Left lung (tissue), 10 donors: ENCODE data around the gene FMNL3. TPM values are rescaled to one million over a fixed set of nuclear protein-coding genes. Genes with fewer than 3 reads are reported as not detected.
A peak's percentile ranks its signal among the peaks of the same experiment; 100 is the strongest.

ENCODE experiments used
- ATAC-seq: fragments of 200-7000 bp; cut with Tn5 transposase; one replicate; pipeline ENCODE4 v1.9.1; 2020; ENCODE audit warnings: moderate library complexity
- DNase-seq, 4 donors: peaks; one replicate each; pipeline ENCODE4 v3.0.0-alpha.2; 2013 to 2020
- H3K27ac ChIP-seq, 2 donors: fragments of 200-600 bp; sonication (generic) in 1 of 2; one replicate each; pipeline versions ENCODE4 v1.5.0 to v1.8.0; 2020 to 2021
- H3K27me3 ChIP-seq, 2 donors: fragments of 200-600 bp; sonication (generic) in 1 of 2; one replicate each; pipeline versions ENCODE4 v1.5.0 to v1.8.0; 2020 to 2021
- H3K36me3 ChIP-seq, 2 donors: fragments of 200-600 bp; sonication (generic) in 1 of 2; one replicate each; pipeline versions ENCODE4 v1.5.0 to v1.8.0; 2020 to 2021
- H3K4me1 ChIP-seq, 2 donors: fragments of 200-600 bp; one replicate each; pipeline ENCODE4 v1.8.0; 2021
- H3K4me3 ChIP-seq, 2 donors: fragments of 200-600 bp; sonication (generic) in 1 of 2; one replicate each; pipeline versions ENCODE4 v1.5.0 to v1.8.0; 2020 to 2021; ENCODE audit warnings: mild to moderate bottlenecking in 1 of 2
- H3K9me3 ChIP-seq, 2 donors: fragments of 200-600 bp; sonication (generic) in 1 of 2; one replicate each; pipeline versions ENCODE4 v1.5.0 to v1.8.0; 2020 to 2021
- CTCF ChIP-seq, 2 donors: fragments of 200-600 bp; sonication (generic) in 1 of 2; IDR thresholded peaks; one replicate each; pipeline versions ENCODE4 v1.5.0 to v1.8.0; 2021; ENCODE audit warnings: antibody characterized with exemption in 2 of 2
- intact Hi-C, 2 donors: fragments of 100-400 bp; cut with DNase I; formaldehyde crosslinking; loops; one replicate each; pipeline versions ENCODE4 v1.11.2 to v1.14.2; 2022
- polyA plus RNA-seq, 6 donors: library from polyadenylated mRNA; unstranded; fragments of 120-200 nt; gene quantifications; one replicate each; pipeline ENCODE4 v1.2.1, GENCODE V29; 2013; ENCODE audit not compliant: insufficient read length in 6 of 6
- total RNA-seq, 2 donors: library from RNA; stranded (reverse); fragmentation: NEBNext Ultra II Directional; extraction: Animal tissue kit (Norgen Biotek cat#: 25700); gene quantifications; one replicate each; pipeline ENCODE4 v1.2.1, GENCODE V29; 2021
- donor health status: DM: no; HTN: yes; CAD: no.
- donor health status: DM: no; HTN: no; CAD: no.

Gene FMNL3
- total and polyA plus RNA-seq, 8 donors = 30.0 to 61.7 (median 57.5) TPM

- Histone ChIP-seq H3K27me3 (no peaks in the 10 kb centered on the region), H3K9me3 (no peaks in the 10 kb centered on the region), H3K4me1 (peaks cover 51 to 85% of the 10 kb centered on the region in 2 donors), H3K27ac (peak overlapping the region in 1 of 2 donors; percentile 80), H3K36me3 (peaks cover 0 to 9% of the 10 kb centered on the region in 2 donors), H3K4me3 (no peak overlapping the region)
- intact Hi-C loops = no loop called here
- no peak for TF ChIP-seq CTCF (IDR thresholded peaks at IDR 0.05)
- ATAC-seq (no peak), DNase-seq (no peak)
Observed at GRCh38 chr12:49669796-49670195, 37.4 kb downstream of the FMNL3 start.

GRCh38 chr12:49667325-49668090 lies 39.7 kb downstream of the FMNL3 start:
- H3K27ac ChIP-seq = no peak overlapping the region
- intact Hi-C loops = no loop called here

GRCh38 chr12:49666176-49666575 lies 41.0 kb downstream of the FMNL3 start:
- TF ChIP-seq CTCF (IDR thresholded peaks at IDR 0.05) = no peak
- intact Hi-C loops = no loop called here
- ATAC-seq = no peak
- Histone ChIP-seq H3K4me1 (peaks cover 46 to 85% of the 10 kb centered on the region in 2 donors), H3K36me3 (peaks cover 0 to 9% of the 10 kb centered on the region in 2 donors), H3K27ac (peak overlapping the region in 1 of 2 donors; percentile 89), H3K9me3 (no peaks in the 10 kb centered on the region), H3K4me3 (no peak overlapping the region), H3K27me3 (no peaks in the 10 kb centered on the region)
- DNase-seq = no peak

More at GRCh38 chr12:49667325-49668090, 39.7 kb downstream of the FMNL3 start:
- Histone ChIP-seq H3K4me1 (peaks cover 51 to 85% of the 10 kb centered on the region in 2 donors), H3K9me3 (no peaks in the 10 kb centered on the region), H3K36me3 (peaks cover 0 to 9% of the 10 kb centered on the region in 2 donors), H3K27me3 (no peaks in the 10 kb centered on the region), H3K4me3 (no peak overlapping the region)
- ATAC-seq = no peak
- DNase-seq = no peak
- no peak for TF ChIP-seq CTCF (IDR thresholded peaks at IDR 0.05)

GRCh38 chr12:49665384-49665783 lies 41.8 kb downstream of the FMNL3 start:
- no peak for TF ChIP-seq CTCF (IDR thresholded peaks at IDR 0.05)
- Histone ChIP-seq H3K9me3 (no peaks in the 10 kb centered on the region), H3K27ac (peak overlapping the region; percentile 58 to 89), H3K36me3 (peaks cover 0 to 13% of the 10 kb centered on the region in 2 donors), H3K4me3 (no peak overlapping the region), H3K27me3 (no peaks in the 10 kb centered on the region), H3K4me1 (peaks cover 42 to 85% of the 10 kb centered on the region in 2 donors)
- no peak for DNase-seq
- ATAC-seq = no peak
- intact Hi-C loops = no loop called here

- no peak for TF ChIP-seq CTCF (IDR thresholded peaks at IDR 0.05)
- H3K4me1 ChIP-seq = peaks cover 42 to 86% of the 10 kb centered on the region in 2 donors
- intact Hi-C loops = no loop called here
- no peaks in the 10 kb centered on the region for H3K9me3 ChIP-seq
- no peak for ATAC-seq
- H3K36me3 ChIP-seq = peaks cover 0 to 13% of the 10 kb centered on the region in 2 donors
- H3K27me3 ChIP-seq = no peaks in the 10 kb centered on the region
- peak overlapping the region; percentile 58 to 89 for H3K27ac ChIP-seq
- no peak overlapping the region for H3K4me3 ChIP-seq
- no peak for DNase-seq
Observed at GRCh38 chr12:49664591-49665239, 42.5 kb downstream of the FMNL3 start.
